Measurements from ENCODE around the gene GYS1.

GRCh38 chr19:49020342-49020741 is 27.2 kb upstream of the GYS1 start:
- no peak for TF ChIP-seq CTCF (IDR thresholded peaks at IDR 0.05)
- no peak for TF ChIP-seq POLR2A (IDR thresholded peaks at IDR 0.05)

All from adrenal gland (tissue), 5 donors.